ENCODE measurements around the gene ZNF532.

ZNF532 gene

DNA sequence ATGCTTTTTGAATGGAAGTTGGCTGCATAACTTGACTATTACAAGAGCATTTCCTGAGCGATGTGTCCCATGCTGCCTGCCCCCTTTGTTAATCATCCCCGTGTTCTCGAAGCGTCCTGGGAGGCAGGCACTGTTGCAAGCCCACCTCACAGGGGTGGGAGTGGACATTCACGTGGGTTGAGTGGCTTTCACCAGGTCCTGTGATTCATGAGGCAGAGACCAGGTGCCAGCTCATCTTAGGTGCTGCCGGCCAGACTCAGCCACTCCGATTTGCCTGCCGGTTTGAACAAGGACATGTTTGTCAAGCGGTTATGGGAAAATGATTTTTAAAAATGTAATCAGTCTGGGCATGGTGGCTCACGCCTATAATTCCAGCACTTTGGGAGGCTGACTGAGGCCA, 112.5 kb downstream of the ZNF532 start:
- no peak for DNase-seq (ENCODE audit: low read depth, low spot score)

DNA sequence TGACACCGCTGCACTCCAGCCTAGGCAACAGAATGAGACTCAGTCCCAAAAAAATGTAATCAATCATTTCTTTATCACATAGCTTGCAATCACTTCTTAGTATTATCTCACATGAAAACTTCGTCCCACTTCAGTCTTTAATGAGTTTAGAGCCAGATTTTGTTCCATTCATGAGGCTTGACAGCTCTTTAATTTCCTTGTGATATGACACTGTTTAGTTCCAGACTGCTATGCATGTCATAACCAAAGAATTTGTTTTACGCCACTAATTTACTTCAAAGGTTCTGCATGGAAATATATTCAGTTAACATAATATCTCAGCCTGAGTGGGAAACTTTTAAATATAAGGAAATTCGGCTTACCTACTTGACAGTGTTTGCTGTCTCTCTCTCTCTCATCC, 113.1 kb downstream of the ZNF532 start:
- no peak for DNase-seq (ENCODE audit: low read depth, low spot score)

DNA sequence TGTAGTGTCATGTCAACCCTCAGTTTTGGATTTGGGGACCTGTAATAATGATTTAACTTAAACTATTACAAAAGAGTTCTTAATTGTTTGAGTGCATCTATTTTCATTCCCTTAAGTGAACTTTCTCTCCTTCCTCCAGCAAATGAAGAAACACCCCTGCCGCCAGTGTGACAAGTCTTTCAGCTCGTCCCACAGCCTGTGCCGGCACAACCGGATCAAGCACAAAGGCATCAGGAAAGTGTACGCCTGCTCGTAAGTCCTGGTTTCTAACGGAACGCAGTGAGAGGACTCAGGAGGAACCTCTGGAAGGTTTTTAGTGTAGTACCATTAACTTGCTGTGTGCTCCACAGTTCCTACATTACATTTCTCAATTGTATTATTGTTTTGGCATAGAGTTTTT, 114.2 kb downstream of the ZNF532 start:
- no peak for DNase-seq (ENCODE audit: low read depth, low spot score)

DNA sequence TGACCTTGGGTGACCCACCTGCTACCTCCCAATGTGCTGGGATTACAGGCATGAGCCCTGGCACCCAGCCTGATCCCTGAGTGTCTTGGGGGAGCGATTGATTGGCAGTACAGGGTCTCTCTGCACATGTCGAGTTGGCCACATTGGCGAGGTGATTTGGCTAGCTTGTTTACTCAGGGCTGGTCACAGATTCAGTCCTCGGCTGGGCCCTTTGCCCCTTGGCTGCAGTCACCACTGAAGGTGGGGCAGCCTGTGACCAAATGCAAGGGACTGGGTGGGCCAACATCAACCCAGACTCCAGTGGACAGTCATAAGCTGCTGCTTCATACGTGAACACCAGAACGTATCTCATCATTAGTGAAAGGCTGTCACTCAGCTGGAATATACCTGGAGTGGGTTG, 114.9 kb downstream of the ZNF532 start:
- no peak for DNase-seq (ENCODE audit: low read depth, low spot score)

DNA sequence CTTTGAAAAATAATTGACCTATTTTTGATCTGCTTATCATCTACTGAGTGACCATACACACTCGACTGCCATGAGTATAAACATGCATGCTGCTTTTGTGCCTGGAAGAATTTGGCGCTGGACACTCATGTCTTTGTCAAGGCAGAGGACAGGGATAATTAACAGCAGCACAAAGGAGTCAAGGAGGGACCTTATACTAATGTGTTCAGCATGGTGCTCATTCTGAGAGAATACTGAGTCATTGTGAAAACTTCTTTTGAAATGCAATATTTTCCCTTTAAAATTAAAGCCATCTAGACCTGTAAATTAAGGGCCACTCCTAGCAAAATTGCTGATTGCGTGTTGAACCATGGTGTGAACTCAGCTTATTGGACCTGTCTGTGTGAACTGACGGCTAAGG, 116.3 kb downstream of the ZNF532 start:
- DNase-seq (ENCODE audit: low read depth, low spot score) = no peak

DNA sequence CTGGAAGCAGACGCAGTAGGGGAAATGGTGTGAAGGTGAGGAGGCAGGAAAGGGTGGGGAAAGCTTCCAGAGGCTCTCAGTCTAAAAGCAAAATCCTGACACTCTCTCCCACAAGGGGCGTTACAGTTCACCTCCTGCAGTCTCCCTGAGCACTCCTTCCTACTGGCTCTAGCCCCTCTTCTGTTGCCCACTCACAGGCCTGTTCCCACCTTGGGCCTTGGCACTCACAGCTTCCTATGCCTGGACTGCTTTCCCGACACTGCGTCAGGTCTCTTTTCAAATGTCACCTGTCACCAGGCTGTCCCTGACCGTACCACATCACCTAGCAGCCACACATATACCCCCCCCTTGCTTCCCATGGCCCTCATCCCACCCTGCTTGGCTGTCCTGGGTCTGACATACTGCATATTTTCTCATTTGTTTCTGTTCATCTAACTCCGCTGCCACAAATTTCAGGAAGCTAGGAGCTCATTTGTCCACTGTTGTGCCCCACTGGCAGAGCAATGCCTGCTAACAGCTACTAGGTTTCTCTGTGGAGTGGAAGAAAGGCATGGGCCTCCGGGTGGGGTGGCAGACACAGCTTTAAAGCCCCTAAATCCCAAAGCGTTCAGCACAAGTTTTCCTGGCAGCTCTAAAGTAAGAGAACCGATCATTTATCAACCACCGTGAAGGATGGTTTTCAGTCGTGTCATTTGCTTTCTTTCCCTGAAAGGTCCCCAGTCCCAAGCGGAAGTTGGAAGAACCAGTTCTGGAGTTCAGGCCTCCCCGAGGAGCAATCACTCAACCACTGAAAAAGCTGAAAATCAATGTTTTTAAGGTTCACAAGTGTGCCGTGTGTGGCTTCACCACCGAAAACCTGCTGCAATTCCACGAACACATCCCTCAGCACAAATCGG, 118.8 kb downstream of the ZNF532 start:
- no peak for DNase-seq (ENCODE audit: low read depth, low spot score)

DNA sequence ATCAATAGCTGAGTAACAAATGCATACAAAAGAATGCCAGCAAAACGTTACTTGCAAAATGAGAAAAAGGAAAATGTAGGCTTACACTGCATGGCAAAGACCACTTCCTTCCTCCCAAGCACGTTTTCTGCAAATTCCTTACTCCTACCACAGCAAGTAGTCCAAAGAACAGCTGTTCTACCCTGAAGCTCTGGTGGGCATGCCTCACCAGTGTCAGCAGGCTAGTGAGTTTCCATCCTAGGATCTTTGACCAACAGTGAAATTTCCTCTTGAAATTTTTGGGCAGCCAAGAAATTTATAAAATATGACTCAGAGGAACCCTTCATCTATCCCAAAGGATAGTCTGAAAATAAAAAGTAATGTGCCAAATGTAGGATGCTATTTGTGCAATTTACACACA, 123.9 kb downstream of the ZNF532 start:
- no peak for DNase-seq (ENCODE audit: low read depth, low spot score)

DNA sequence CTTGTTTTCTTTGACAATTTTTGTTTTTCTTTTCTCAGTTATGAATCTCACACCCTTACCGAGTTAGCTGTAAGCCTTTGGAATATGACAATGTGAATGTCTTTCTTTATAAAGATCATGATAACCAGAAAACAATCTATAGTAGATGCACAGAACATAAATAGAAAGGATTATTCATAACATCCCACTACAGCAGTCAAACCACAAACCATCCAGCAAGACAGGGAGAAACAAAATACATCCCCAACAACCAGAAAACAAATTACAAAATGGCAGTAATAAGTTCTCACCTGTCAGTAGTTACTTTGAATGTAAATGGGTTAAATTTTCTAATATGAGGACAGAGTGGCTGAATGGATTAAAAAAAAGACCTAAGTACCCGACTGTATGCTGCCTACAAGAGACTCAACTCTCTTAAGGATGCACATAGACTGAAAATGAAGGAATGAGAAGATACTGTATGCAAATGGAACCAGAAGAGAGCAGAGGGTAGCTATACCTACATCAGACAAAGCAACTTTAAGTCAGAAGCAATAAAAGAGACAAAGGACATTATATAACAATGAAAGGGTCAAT, 124.6 kb downstream of the ZNF532 start:
- no peak for DNase-seq (ENCODE audit: low read depth, low spot score)

DNA sequence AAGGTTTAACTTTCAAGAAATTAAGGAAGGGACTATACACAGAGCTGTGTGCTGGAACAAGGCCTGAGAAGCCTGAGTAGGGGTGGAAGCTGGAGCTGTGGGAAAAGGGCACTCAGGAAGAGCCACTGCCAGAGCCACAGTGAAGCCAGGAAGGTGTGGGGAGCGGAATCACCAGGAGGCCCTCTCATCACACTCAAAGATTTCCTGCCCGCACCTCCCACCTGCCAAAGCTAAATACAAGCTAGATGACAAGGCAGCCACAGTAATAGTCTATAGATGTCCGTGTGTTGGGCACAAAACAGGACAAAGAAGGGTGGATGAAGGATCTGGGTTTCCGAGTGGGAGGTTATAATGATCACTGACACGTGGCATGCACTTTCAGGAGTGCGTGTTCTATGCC, 126.0 kb downstream of the ZNF532 start:
- no peak for DNase-seq (ENCODE audit: low read depth, low spot score)

DNA sequence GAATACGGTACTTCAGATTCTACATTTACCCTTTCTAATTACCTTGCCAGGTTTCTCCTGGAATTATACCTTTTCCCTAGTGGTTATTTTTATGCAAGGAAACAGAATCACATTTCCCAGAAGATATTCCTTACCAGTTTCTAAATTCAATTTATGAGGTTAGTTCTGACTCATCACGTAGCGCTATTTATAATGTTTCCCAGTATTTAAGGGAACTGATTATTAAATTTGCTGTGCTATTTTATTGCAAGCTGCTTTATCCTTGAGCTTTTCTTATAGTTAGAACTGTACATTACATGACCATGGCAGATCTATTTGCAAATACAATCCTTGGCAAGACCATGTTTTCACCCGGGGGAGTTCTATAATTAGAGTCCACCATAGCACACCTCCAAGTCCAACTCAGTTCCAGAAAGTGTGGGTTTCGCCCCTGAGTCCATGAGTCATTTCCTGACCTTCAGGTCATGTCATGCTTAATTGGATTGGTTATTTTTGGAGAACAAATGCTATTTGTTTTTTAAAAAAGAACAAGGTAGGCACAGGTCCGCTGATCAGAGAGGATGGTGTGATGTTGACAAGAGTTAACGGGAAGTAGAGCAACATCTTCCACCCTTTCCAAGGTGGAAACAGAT, 126.6 kb downstream of the ZNF532 start:
- DNase-seq (ENCODE audit: low read depth, low spot score) = no peak

DNA sequence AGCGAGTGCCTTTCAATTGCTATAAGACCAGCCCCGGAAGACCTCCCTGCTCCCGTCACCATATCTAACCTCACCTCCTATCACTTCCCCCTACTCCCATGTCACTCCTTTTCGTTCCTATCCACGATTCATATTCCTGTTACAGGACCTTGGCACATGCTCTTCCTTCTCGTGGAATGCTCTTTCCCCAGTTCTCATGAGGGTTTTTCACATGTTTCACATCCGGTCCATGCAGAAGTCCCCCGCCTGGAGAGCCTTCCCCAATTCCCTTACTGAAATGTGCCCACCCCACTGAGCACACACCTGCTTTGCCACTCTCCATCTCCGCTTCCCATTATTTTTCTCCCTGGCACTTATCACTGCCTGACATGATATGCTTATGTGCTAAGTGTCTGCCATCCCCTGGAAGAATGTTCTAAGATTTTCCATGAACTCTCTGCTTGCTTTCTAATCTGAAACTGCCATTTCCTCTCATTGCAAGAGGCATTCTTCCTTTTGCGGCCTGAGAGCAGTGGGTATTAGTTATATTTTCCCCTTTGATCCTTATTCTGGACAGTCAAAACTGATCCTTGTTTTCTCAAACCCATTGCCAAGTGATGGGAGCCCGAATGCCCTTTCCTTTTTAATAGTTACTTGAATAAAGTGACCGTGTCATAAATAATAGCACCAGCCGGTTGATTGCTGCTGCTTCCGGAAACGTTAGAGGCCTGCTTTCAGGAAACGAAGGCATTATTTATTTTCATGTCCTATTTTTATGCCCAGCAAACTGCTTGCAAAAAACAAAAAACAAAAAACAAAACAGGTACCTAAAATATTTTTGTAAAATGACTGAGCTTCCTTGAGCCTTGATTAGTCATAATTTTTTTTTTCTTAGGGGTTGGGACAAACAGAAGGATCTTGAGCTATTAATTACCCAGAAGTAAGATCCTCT, 127.9 kb downstream of the ZNF532 start:
- DNase-seq (ENCODE audit: low read depth, low spot score) = no peak

DNA sequence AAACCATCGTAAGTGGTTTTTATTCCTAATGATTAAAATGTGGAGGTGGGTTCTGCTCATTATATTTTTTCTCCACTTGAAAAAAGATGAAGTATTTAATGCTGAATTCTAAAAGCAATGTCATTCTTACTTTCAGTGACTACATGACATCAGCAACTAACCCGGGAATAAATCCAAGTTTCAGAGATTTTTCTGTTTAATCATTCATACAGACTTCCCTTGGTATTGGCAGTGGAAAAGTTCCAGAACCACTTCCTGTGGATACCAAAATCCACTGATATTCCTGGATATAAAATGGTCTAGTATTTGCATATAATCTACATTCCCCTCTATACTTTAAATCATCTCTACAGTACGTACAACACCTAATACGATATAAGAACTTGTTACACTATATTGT, 128.6 kb downstream of the ZNF532 start:
- DNase-seq (ENCODE audit: low read depth, low spot score) = no peak

DNA sequence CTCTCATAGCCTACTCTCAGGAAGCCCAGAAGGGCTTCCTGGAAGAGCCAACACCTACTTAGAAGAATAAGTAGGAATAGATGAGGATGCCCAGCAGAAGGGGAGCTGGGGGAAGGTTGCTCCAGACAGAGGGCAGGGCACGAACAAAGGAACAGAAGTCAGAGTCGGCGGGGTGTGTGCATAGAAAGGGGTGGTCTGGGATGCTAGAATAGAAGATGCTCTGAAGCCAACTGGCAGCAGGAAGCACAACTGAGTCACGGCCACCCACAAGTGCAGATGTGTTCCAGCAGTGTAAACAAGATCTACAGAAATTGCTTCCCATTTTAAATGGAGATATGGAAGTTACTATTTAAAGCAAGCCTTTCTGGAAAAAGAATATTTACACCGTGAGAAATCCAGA, 131.0 kb downstream of the ZNF532 start:
- no peak for DNase-seq (ENCODE audit: low read depth, low spot score)

DNA sequence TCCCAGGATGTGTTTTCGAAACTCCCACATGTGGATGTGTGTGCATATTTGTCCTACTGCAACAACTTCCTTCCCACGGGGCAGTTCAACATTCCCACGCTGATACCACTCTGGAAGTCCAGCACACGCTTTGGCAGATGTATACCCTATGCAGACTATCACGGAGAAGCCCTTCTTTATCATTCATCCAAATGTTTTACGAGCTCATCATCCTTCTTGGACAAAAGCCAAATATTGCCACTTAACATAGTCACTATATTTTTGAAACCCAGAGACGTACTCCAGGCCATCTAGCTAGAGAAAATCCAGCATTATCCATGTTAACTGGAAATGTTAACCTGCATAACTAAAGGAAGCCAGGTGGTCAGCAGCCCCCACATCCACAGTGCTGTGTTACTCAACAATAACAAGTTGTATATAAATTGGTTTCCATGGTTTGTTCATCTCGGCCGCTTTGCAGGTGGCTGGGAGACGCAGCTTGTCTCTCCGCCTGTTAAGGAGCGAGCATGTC, 131.5 kb downstream of the ZNF532 start:
- DNase-seq (ENCODE audit: low read depth, low spot score) = no peak

DNA sequence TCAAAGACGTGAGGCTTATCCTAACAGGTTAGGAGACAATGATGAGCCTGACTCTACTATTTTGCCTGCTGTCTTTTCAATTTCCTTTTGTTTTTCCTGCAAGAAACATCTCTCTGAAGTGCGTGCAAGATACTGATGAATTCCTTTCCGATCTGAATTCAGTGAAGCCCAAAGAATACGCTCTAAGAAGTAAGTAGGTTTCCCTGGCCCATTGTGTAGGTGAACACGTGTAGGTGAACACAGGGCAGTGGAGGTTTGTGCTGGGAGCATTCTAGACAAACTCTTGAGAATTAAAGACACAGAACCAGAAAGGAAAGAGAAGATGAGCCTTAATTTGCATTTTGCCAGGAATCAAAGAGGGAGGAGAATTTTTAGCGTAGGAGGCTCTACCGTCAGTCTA, 132.0 kb downstream of the ZNF532 start:
- DNase-seq (ENCODE audit: low read depth, low spot score) = no peak

DNA sequence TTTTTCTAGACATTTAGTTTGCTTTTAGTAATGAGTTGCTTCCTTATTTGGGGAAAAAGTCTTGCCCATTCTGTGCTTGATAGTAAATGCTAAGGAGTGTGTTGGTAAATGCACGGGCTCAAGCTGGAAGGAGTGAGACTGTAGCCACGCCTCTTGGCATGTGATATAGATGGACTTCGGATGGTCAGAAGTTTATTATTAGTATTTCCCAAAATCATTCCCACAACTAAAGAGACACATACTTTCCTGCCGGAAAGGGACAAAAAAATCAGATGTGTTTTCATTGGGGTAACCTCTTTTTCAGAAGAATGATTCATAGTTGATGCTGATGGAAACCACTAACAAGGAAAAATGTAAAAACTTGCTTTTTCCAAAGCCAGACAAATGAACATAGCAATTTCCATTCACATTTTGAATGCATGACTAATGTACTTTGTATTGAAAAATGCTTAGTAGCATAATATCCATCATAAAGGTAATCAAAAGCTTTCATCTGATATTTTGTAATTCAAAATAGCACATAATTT, 133.2 kb downstream of the ZNF532 start:
- DNase-seq (ENCODE audit: low read depth, low spot score) = no peak

DNA sequence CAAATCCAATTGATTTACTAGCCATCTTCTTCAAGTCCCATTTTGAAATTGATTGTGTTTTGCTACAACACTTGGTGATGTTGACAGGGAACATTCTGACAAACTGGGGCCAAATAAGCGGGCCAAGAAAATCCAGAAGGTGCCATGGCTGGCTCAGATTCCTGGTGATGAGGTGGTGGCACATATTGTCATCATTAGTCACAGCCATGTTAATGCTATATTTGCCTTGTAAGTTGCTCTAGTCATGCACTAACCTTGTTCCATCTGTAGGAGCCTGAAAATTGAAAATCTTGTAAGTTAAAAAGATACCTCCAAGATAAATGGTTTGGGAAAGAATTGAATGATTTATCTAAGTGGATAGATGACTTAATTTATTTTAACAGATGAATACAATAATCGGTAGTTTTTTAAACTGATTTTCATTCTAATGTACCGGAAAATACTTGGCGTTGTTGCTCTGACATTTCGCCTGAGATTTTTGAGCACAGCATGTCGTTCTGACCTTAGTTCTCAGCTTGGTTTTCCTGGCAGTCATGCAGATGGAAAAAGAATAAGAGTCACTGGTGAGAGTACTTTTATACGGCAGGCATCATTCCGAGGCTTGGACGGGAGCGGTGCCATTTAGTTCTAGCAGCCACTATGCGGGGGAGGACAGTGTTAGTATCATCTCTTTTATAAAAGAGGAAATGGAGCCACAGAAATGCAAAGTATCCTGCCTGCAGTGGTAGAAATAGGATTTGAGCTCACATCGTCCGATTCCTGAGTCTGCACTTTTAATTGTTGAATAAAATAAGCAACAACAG, 133.9 kb downstream of the ZNF532 start:
- DNase-seq (ENCODE audit: low read depth, low spot score) = no peak

DNA sequence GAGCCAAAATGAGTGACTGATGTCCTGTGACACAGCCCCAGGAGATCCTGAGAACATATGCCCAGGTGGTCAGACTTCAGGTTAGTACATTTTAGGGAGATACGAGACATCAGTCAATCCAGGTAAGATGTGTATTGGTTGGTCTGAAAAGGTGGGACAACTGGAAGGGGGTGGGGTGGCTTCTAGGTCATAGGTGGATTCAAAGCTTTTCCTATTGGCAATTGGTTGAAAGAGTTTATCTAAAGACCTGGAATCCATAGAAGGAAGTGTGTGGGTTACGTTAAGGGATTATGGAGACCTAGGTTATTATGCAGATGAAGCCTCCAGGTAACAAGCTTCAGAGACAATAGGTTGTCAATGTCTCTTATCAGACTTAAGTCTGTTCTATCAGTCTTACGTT, 136.5 kb downstream of the ZNF532 start:
- no peak for DNase-seq (ENCODE audit: low read depth, low spot score)

DNA sequence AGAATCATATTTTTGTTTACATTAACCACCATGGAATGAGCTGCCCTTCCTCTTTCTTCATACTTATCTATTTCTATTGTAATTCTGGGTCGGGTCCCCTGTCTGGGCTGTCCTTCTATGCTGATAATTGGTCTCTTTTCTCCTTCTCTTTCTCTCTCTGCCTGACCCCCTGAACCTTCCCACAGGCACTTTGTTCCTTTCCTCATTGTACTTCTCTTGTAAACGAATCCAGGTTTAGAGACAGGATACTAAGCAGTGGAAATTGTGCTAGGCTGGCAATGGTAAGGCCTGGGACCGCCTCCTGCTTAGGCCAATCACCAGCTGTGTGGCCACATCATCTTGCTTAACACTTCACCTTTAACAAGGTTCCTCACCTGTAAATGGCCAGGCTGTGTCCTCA, 137.0 kb downstream of the ZNF532 start:
- DNase-seq (ENCODE audit: low read depth, low spot score) = no peak

DNA sequence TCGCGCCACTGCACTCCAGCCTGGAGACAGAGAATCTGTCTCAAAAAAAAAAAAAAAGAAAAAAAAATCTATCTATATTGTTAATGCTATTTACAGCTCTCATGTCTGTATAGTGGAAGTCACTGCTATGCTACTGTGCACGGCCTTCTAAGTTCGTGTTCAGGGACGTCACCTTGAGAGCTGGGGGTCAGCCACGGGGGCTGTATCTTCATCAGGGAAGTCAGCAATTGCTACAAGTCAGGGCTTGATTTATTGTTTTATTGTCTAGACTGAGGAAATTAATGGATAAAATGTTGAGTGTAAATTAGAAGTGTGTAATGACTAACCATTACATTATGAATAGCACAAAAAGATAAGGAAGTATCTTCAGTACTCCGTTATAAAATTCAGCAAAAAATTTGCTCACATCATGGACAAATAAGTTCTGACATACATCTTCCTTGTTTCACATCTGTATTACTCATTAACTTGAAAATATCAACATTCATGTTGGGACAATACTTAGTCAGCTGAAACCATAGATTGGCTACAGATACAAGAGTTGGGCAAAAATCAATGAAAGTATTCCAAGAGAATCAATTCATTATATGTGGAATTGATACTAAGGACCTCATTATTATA, 138.4 kb downstream of the ZNF532 start:
- DNase-seq (ENCODE audit: low read depth, low spot score) = no peak
